ENCODE data around the gene STXBP4.

The STXBP4 gene

DNA sequence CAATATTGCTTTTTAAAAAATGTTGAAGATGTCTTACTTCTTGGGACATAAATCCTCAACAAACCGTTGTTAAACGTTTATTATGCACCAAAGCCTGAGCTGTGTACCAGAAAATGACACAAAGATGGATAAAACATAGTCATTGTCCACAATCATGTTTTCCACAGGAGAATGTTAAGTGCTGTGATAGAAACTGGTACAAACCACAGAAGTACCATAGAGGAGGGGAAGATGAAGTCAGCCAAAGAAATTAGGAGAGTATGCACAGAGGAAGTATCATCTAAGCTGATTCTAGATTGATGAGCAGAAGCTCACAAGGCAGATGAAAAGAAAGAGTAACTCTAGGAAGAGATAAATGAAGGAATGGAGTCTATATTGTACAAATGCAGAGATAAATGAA lies 153.5 kb downstream of the STXBP4 start:
- no peak overlapping the region for H3K4me3 ChIP-seq (ENCODE audit: low read depth in 1 of 5, low read length in 5 of 5)
- no peak overlapping the region for H3K27ac ChIP-seq (ENCODE audit: low read depth, low read length)
- peaks cover 0 to 8% (median 0%) of the 10 kb centered on the region in 5 donors for H3K36me3 ChIP-seq (ENCODE audit: control insufficient read depth in 5 of 5, insufficient read depth in 5 of 5, low read length in 5 of 5)
- no peaks in the 10 kb centered on the region for H3K4me1 ChIP-seq (ENCODE audit: control insufficient read depth in 5 of 5, insufficient read depth in 5 of 5, low read length in 5 of 5)
- H3K9ac ChIP-seq (ENCODE audit: low read length in 5 of 5) = no peak overlapping the region
- H3K9me3 ChIP-seq (ENCODE audit: control insufficient read depth in 5 of 5, low read length in 5 of 5) = no peaks in the 10 kb centered on the region
- H3K27me3 ChIP-seq (ENCODE audit: control insufficient read depth in 5 of 5, insufficient read depth in 4 of 5, low read length in 5 of 5) = no peaks in the 10 kb centered on the region

- H3K9me3 ChIP-seq (ENCODE audit: control insufficient read depth in 5 of 5, low read length in 5 of 5) = no peaks in the 10 kb centered on the region
Measured at GRCh38 chr17:55124730-55125360, 156.3 kb downstream of the STXBP4 start.

DNA sequence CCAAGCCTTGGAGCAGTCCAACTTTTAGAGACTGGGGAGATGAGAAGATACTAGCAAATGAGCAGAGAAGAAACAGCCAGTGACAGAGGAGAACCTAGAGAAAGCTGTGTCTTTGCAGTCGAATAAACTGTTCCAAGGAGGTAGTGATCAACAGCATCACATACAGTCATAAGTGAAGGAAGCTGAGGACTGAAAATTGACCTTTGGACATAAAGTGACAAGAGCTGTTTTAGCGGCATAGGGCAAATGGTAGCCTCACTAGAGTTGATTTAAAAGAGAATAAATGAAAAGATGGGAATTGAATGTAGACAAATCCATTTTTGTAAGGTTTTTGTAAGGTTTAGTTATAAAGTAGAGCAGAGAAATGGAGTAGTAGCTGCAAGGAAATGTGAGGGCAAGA lies 165.0 kb downstream of the STXBP4 start:
- Histone ChIP-seq H3K9ac (ENCODE audit: low read length in 5 of 5) (no peak overlapping the region), H3K9me3 (ENCODE audit: control insufficient read depth in 5 of 5, low read length in 5 of 5) (no peaks in the 10 kb centered on the region), H3K4me3 (ENCODE audit: low read depth in 1 of 5, low read length in 5 of 5) (no peak overlapping the region), H3K27ac (ENCODE audit: low read depth, low read length) (no peak overlapping the region), H3K27me3 (ENCODE audit: control insufficient read depth in 5 of 5, insufficient read depth in 4 of 5, low read length in 5 of 5) (no peaks in the 10 kb centered on the region), H3K4me1 (ENCODE audit: control insufficient read depth in 5 of 5, insufficient read depth in 5 of 5, low read length in 5 of 5) (no peaks in the 10 kb centered on the region), H3K36me3 (ENCODE audit: control insufficient read depth in 5 of 5, insufficient read depth in 5 of 5, low read length in 5 of 5) (no peaks in the 10 kb centered on the region)

More at GRCh38 chr17:55124730-55125360, 156.3 kb downstream of the STXBP4 start:
- H3K27ac ChIP-seq (ENCODE audit: low read depth, low read length) = no peak overlapping the region
- H3K4me1 ChIP-seq (ENCODE audit: control insufficient read depth in 5 of 5, insufficient read depth in 5 of 5, low read length in 5 of 5) = no peaks in the 10 kb centered on the region
- no peak overlapping the region for H3K9ac ChIP-seq (ENCODE audit: low read length in 5 of 5)
- no peaks in the 10 kb centered on the region for H3K27me3 ChIP-seq (ENCODE audit: control insufficient read depth in 5 of 5, insufficient read depth in 4 of 5, low read length in 5 of 5)
- H3K36me3 ChIP-seq (ENCODE audit: control insufficient read depth in 5 of 5, insufficient read depth in 5 of 5, low read length in 5 of 5) = no peaks in the 10 kb centered on the region
- no peak overlapping the region for H3K4me3 ChIP-seq (ENCODE audit: low read depth in 1 of 5, low read length in 5 of 5)

GRCh38 chr17:55134486-55135157 lies 166.1 kb downstream of the STXBP4 start:
- Histone ChIP-seq H3K9ac (ENCODE audit: low read length in 5 of 5) (no peak overlapping the region), H3K36me3 (ENCODE audit: control insufficient read depth in 5 of 5, insufficient read depth in 5 of 5, low read length in 5 of 5) (no peaks in the 10 kb centered on the region), H3K27ac (ENCODE audit: low read depth, low read length) (no peak overlapping the region), H3K27me3 (ENCODE audit: control insufficient read depth in 5 of 5, insufficient read depth in 4 of 5, low read length in 5 of 5) (no peaks in the 10 kb centered on the region), H3K4me3 (ENCODE audit: low read depth in 1 of 5, low read length in 5 of 5) (no peak overlapping the region), H3K4me1 (ENCODE audit: control insufficient read depth in 5 of 5, insufficient read depth in 5 of 5, low read length in 5 of 5) (no peaks in the 10 kb centered on the region), H3K9me3 (ENCODE audit: control insufficient read depth in 5 of 5, low read length in 5 of 5) (no peaks in the 10 kb centered on the region)

GRCh38 chr17:55140809-55141208 lies 172.2 kb downstream of the STXBP4 start:
- H3K27ac ChIP-seq (ENCODE audit: low read depth, low read length) = no peak overlapping the region
- no peaks in the 10 kb centered on the region for H3K9me3 ChIP-seq (ENCODE audit: control insufficient read depth in 5 of 5, low read length in 5 of 5)
- no peaks in the 10 kb centered on the region for H3K27me3 ChIP-seq (ENCODE audit: control insufficient read depth in 5 of 5, insufficient read depth in 4 of 5, low read length in 5 of 5)
- H3K4me1 ChIP-seq (ENCODE audit: control insufficient read depth in 5 of 5, insufficient read depth in 5 of 5, low read length in 5 of 5) = no peaks in the 10 kb centered on the region
- H3K4me3 ChIP-seq (ENCODE audit: low read depth in 1 of 5, low read length in 5 of 5) = no peak overlapping the region
- H3K36me3 ChIP-seq (ENCODE audit: control insufficient read depth in 5 of 5, insufficient read depth in 5 of 5, low read length in 5 of 5) = peaks cover 0 to 2% (median 0%) of the 10 kb centered on the region in 5 donors
- no peak overlapping the region for H3K9ac ChIP-seq (ENCODE audit: low read length in 5 of 5)

GRCh38 chr17:55144518-55144917 lies 176.0 kb downstream of the STXBP4 start:
- Histone ChIP-seq H3K4me1 (ENCODE audit: control insufficient read depth in 5 of 5, insufficient read depth in 5 of 5, low read length in 5 of 5) (no peaks in the 10 kb centered on the region), H3K4me3 (ENCODE audit: low read depth in 1 of 5, low read length in 5 of 5) (no peak overlapping the region), H3K27me3 (ENCODE audit: control insufficient read depth in 5 of 5, insufficient read depth in 4 of 5, low read length in 5 of 5) (no peaks in the 10 kb centered on the region), H3K9me3 (ENCODE audit: control insufficient read depth in 5 of 5, low read length in 5 of 5) (no peaks in the 10 kb centered on the region), H3K9ac (ENCODE audit: low read length in 5 of 5) (no peak overlapping the region), H3K27ac (ENCODE audit: low read depth, low read length) (no peak overlapping the region), H3K36me3 (ENCODE audit: control insufficient read depth in 5 of 5, insufficient read depth in 5 of 5, low read length in 5 of 5) (peaks cover 0 to 2% (median 0%) of the 10 kb centered on the region in 5 donors)

GRCh38 chr17:55149485-55149884 lies 180.9 kb downstream of the STXBP4 start:
- no peak overlapping the region for H3K4me3 ChIP-seq (ENCODE audit: low read depth in 1 of 5, low read length in 5 of 5)
- H3K36me3 ChIP-seq (ENCODE audit: control insufficient read depth in 5 of 5, insufficient read depth in 5 of 5, low read length in 5 of 5) = peaks cover 0 to 2% (median 0%) of the 10 kb centered on the region in 5 donors
- H3K4me1 ChIP-seq (ENCODE audit: control insufficient read depth in 5 of 5, insufficient read depth in 5 of 5, low read length in 5 of 5) = no peaks in the 10 kb centered on the region
- H3K9me3 ChIP-seq (ENCODE audit: control insufficient read depth in 5 of 5, low read length in 5 of 5) = no peaks in the 10 kb centered on the region
- no peak overlapping the region for H3K9ac ChIP-seq (ENCODE audit: low read length in 5 of 5)
- H3K27me3 ChIP-seq (ENCODE audit: control insufficient read depth in 5 of 5, insufficient read depth in 4 of 5, low read length in 5 of 5) = no peaks in the 10 kb centered on the region
- H3K27ac ChIP-seq (ENCODE audit: low read depth, low read length) = no peak overlapping the region

DNA sequence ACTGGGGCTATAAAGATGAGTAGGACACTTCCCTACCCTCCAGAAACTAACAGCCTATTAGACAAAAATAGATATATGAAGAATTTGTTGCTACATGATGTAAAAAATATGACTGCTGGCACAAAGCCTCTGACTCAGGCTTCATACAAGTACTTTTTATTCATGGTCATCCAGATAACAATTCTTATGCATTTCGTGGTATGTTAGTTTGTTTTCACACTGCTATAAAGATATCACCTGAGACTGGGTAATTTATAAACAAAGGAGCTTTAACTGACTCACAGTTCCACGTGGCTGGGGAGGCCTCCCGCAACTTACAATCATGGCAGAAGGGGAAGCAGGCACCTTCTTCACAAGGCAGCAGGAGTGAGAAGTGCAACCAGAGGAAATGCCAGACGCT lies 183.7 kb downstream of the STXBP4 start:
- peaks cover 0 to 2% (median 0%) of the 10 kb centered on the region in 5 donors for H3K36me3 ChIP-seq (ENCODE audit: control insufficient read depth in 5 of 5, insufficient read depth in 5 of 5, low read length in 5 of 5)
- H3K9ac ChIP-seq (ENCODE audit: low read length in 5 of 5) = no peak overlapping the region
- H3K27ac ChIP-seq (ENCODE audit: low read depth, low read length) = no peak overlapping the region
- no peaks in the 10 kb centered on the region for H3K27me3 ChIP-seq (ENCODE audit: control insufficient read depth in 5 of 5, insufficient read depth in 4 of 5, low read length in 5 of 5)
- H3K9me3 ChIP-seq (ENCODE audit: control insufficient read depth in 5 of 5, low read length in 5 of 5) = no peaks in the 10 kb centered on the region
- peaks cover 0 to 4% (median 0%) of the 10 kb centered on the region in 5 donors for H3K4me1 ChIP-seq (ENCODE audit: control insufficient read depth in 5 of 5, insufficient read depth in 5 of 5, low read length in 5 of 5)
- H3K4me3 ChIP-seq (ENCODE audit: low read depth in 1 of 5, low read length in 5 of 5) = no peak overlapping the region

DNA sequence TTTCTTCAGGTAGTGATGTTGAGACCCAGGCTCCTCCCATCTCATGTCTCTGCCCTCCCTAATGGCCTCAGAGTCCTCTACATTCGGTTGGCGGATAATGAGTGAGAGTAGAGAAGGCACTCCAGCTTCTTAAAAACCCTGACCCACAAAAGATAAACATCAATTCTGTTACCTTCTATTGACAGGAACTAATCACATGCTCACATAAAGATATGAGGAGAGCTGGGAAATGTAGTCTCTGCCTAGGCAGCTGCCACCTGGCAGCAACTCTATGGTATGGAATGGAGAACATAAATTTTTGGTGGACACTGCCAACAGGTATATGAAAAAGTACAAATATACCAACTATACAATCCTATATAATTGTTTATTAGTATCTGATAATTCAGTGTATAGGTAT lies 185.5 kb downstream of the STXBP4 start:
- Histone ChIP-seq H3K27me3 (ENCODE audit: control insufficient read depth in 5 of 5, insufficient read depth in 4 of 5, low read length in 5 of 5) (no peaks in the 10 kb centered on the region), H3K9me3 (ENCODE audit: control insufficient read depth in 5 of 5, low read length in 5 of 5) (no peaks in the 10 kb centered on the region), H3K9ac (ENCODE audit: low read length in 5 of 5) (no peak overlapping the region), H3K4me1 (ENCODE audit: control insufficient read depth in 5 of 5, insufficient read depth in 5 of 5, low read length in 5 of 5) (peaks cover 0 to 6% (median 0%) of the 10 kb centered on the region in 5 donors), H3K27ac (ENCODE audit: low read depth, low read length) (no peak overlapping the region), H3K4me3 (ENCODE audit: low read depth in 1 of 5, low read length in 5 of 5) (no peak overlapping the region), H3K36me3 (ENCODE audit: control insufficient read depth in 5 of 5, insufficient read depth in 5 of 5, low read length in 5 of 5) (peaks cover 0 to 2% (median 0%) of the 10 kb centered on the region in 5 donors)

GRCh38 chr17:55155856-55156560 lies 187.4 kb downstream of the STXBP4 start:
- Histone ChIP-seq H3K4me1 (ENCODE audit: control insufficient read depth in 5 of 5, insufficient read depth in 5 of 5, low read length in 5 of 5) (peaks cover 0 to 6% (median 0%) of the 10 kb centered on the region in 5 donors), H3K27ac (ENCODE audit: low read depth, low read length) (no peak overlapping the region), H3K27me3 (ENCODE audit: control insufficient read depth in 5 of 5, insufficient read depth in 4 of 5, low read length in 5 of 5) (no peaks in the 10 kb centered on the region), H3K4me3 (ENCODE audit: low read depth in 1 of 5, low read length in 5 of 5) (no peak overlapping the region), H3K9me3 (ENCODE audit: control insufficient read depth in 5 of 5, low read length in 5 of 5) (no peaks in the 10 kb centered on the region), H3K9ac (ENCODE audit: low read length in 5 of 5) (no peak overlapping the region), H3K36me3 (ENCODE audit: control insufficient read depth in 5 of 5, insufficient read depth in 5 of 5, low read length in 5 of 5) (peaks cover 2 to 6% (median 4%) of the 10 kb centered on the region in 5 donors)
